Stomach (tissue), 4 donors: ENCODE results near the gene COL4A4.

Experiments used
- CTCF ChIP-seq, 7 experiments: fragments of 450-650 bp in 4 of 7; fragments of 200-600 bp in 3 of 7; sonication (generic) in 3 of 7; IDR thresholded peaks; one replicate each; pipeline ENCODE4 v1.5.1; 2016 to 2019; ENCODE audit warnings: antibody characterized with exemption in 7 of 7, control low read depth in 2 of 7, mild to moderate bottlenecking in 1 of 7
- EP300 ChIP-seq: sonication (generic); formaldehyde crosslinking; IDR thresholded peaks from one replicate; pipeline ENCODE4 v1.6.1; 2017; ENCODE audit warnings: antibody characterized with exemption
- POLR2A ChIP-seq, 4 donors: fragments of 450-650 bp; IDR thresholded peaks; one replicate each; pipeline ENCODE4 v1.6.1; 2016; ENCODE audit warnings: antibody characterized with exemption in 4 of 4, control low read depth in 2 of 4, mild to moderate bottlenecking in 1 of 4, moderate library complexity in 1 of 4
- POLR2AphosphoS5 ChIP-seq, 3 donors: sonication (generic); formaldehyde crosslinking; IDR thresholded peaks; one replicate each; pipeline ENCODE4 v1.6.1; 2016; ENCODE audit warnings: antibody characterized with exemption in 3 of 3

GRCh38 chr2:227036527-227036926, 127.5 kb downstream of the COL4A4 start:
- TF ChIP-seq CTCF (IDR thresholded peaks at IDR 0.05), result no peak
- no peak for TF ChIP-seq EP300
- no peak for TF ChIP-seq POLR2AphosphoS5 (IDR thresholded peaks at IDR 0.05)
- no peak for TF ChIP-seq POLR2A (IDR thresholded peaks at IDR 0.05)
